ENCODE data around the gene PC.

PC gene

GRCh38 chr11:66971488-66971887, 13.3 kb upstream of the PC start:
- no peak overlapping the region for H3K4me3 ChIP-seq (ENCODE audit: low read depth, low read length)
- TF ChIP-seq, protein P1, sequence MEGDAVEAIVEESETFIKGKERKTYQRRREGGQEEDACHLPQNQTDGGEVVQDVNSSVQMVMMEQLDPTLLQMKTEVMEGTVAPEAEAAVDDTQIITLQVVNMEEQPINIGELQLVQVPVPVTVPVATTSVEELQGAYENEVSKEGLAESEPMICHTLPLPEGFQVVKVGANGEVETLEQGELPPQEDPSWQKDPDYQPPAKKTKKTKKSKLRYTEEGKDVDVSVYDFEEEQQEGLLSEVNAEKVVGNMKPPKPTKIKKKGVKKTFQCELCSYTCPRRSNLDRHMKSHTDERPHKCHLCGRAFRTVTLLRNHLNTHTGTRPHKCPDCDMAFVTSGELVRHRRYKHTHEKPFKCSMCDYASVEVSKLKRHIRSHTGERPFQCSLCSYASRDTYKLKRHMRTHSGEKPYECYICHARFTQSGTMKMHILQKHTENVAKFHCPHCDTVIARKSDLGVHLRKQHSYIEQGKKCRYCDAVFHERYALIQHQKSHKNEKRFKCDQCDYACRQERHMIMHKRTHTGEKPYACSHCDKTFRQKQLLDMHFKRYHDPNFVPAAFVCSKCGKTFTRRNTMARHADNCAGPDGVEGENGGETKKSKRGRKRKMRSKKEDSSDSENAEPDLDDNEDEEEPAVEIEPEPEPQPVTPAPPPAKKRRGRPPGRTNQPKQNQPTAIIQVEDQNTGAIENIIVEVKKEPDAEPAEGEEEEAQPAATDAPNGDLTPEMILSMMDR (conservative IDR thresholded peaks at IDR 0.05; ENCODE audit: low read depth, low read length): no peak
- DNase-seq (ENCODE audit: low read depth): no peak

GRCh38 chr11:66970807-66971442, 12.7 kb upstream of the PC start:
- H3K4me3 ChIP-seq (ENCODE audit: low read depth, low read length): no peak overlapping the region
- TF ChIP-seq, protein P1 (conservative IDR thresholded peaks at IDR 0.05; ENCODE audit: low read depth, low read length): no peak
- peak; percentile 100 for DNase-seq (ENCODE audit: low read depth)

DNA sequence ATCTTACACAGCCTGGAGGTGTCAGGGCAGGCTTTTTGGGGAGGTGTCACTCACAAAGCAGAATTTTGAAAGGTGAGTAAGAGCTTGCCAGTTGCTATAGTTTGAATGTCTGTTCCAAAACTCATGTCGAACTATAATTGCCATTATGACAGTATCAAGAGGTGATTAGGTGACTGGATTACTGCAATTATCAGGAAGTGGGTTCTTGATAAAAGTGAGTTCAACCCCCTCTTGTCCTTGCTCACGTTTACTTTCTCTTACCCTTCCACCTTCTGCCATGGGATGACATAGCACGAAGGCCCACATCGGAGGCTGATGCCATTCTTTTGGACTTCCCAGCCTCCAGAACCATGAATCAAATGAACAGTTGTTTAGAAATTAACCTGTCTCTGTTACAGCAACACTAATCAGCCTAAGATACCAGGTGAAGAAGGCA, 12.2 kb upstream of the PC start:
- DNase-seq (ENCODE audit: low read depth): no peak
- H3K4me3 ChIP-seq (ENCODE audit: low read depth, low read length): no peak overlapping the region
- TF ChIP-seq, protein P1 (conservative IDR thresholded peaks at IDR 0.05; ENCODE audit: low read depth, low read length): no peak

- TF ChIP-seq, protein P1 (conservative IDR thresholded peaks at IDR 0.05; ENCODE audit: low read depth, low read length): no peak
- H3K4me3 ChIP-seq (ENCODE audit: low read depth, low read length): no peak overlapping the region
- DNase-seq (ENCODE audit: low read depth): peak; percentile 95
Measured at GRCh38 chr11:66969584-66970225, 11.5 kb upstream of the PC start.

DNA sequence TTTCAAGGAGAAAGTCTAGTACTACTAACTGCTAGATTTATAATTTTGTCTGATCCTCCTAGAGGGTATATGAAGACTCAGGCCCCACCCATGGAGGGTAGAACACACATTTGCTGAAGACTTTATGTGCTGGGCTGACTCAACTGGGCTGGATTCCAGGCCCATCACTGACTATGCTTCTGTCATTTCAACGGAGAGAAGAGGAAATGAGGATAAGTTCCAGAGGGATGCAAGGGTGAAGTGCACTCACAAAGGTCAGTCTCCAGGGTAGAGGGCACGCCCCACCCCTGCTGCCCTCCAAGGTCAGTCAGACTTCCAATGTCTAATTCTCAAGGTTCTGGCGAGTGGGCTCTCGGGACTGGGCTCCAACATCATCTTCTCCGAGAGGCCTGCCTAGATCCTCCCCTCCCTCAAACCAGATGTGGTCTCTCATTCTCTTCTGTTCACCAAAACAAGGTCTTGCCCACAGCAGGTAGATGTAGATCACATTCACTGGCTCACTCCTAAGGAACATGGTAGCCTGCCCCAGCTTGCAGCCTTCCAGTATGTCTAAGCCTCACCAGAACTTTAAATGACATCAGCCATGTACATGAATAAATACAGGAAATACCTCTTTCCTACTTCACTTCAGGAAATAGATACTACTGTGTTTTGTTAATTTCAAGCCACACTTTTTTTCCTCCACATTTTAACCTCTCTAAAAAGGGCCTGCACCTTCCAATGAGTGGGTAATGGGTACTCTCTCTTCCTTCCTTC, 9.7 kb upstream of the PC start:
- H3K4me3 ChIP-seq (ENCODE audit: low read depth, low read length): no peak overlapping the region
- DNase-seq (ENCODE audit: low read depth): peak; percentile 79
- TF ChIP-seq, protein P1 (conservative IDR thresholded peaks at IDR 0.05; ENCODE audit: low read depth, low read length): no peak

- TF ChIP-seq, protein P1 (conservative IDR thresholded peaks at IDR 0.05; ENCODE audit: low read depth, low read length): no peak
Measured at GRCh38 chr11:66966351-66966750, 8.2 kb upstream of the PC start.

More at GRCh38 chr11:66966351-66966750, 8.2 kb upstream of the PC start:
- DNase-seq (ENCODE audit: low read depth): no peak
- H3K4me3 ChIP-seq (ENCODE audit: low read depth, low read length): no peak overlapping the region

Measured in choroid plexus epithelial cell (primary cell).